HG02642 (cell line): ENCODE measurements around the gene IL36A.

ENCODE experiments used
- ATAC-seq: cut with Tn5 transposase; IDR thresholded peaks from one replicate; pipeline ENCODE4 v1.9.1; 2021; ENCODE audit warnings: mild to moderate bottlenecking; ENCODE audit not compliant: unreplicated experiment, poor library complexity

The IL36A gene

GRCh38 chr2:113039719-113040118 is 34.5 kb downstream of the IL36A start:
- no peak for ATAC-seq

- no peak for ATAC-seq
These were observed 36.6 kb downstream of the IL36A start for GRCh38 chr2:113041871-113042270.

GRCh38 chr2:113046465-113046864 is 41.2 kb downstream of the IL36A start:
- ATAC-seq = no peak

GRCh38 chr2:113050921-113051895 is 45.9 kb downstream of the IL36A start:
- no peak for ATAC-seq

GRCh38 chr2:113052396-113052917 is 47.2 kb downstream of the IL36A start, which contains the start of gene IL36B:
Gene IL36B (minus strand): TSS chr2:113052867.
- no peak for ATAC-seq

- no peak for ATAC-seq
These were observed 48.4 kb downstream of the IL36A start for GRCh38 chr2:113053666-113054065.

GRCh38 chr2:113054066-113054465 is 48.8 kb downstream of the IL36A start:
- no peak for ATAC-seq

GRCh38 chr2:113056521-113056920 is 51.3 kb downstream of the IL36A start:
- no peak for ATAC-seq

GRCh38 chr2:113057117-113057516 is 51.9 kb downstream of the IL36A start:
- no peak for ATAC-seq
